ENCODE data around the gene HDLBP.

HDLBP gene

GRCh38 chr2:241267249-241268067 is 48.0 kb downstream of the HDLBP start:
- H3K4me3 ChIP-seq (ENCODE audit: low read depth, low read length): no peak overlapping the region
- no peak for TF ChIP-seq CTCF (IDR thresholded peaks at IDR 0.05; ENCODE audit: low read depth, low read length)
- TF ChIP-seq MYC (IDR thresholded peaks at IDR 0.05; ENCODE audit: low read depth, low read length): no peak
- TF ChIP-seq MAX (IDR thresholded peaks at IDR 0.05; ENCODE audit: low read depth, low read length): no peak
- TF ChIP-seq POLR2A (IDR thresholded peaks at IDR 0.05; ENCODE audit: extremely low read depth, insufficient read length): no peak
- DNase-seq (ENCODE audit: low read depth): no peak

- DNase-seq (ENCODE audit: low read depth): no peak
- no peak overlapping the region for H3K4me3 ChIP-seq (ENCODE audit: low read depth, low read length)
- TF ChIP-seq MAX (IDR thresholded peaks at IDR 0.05; ENCODE audit: low read depth, low read length) (no peak), CTCF (IDR thresholded peaks at IDR 0.05; ENCODE audit: low read depth, low read length) (no peak), POLR2A (IDR thresholded peaks at IDR 0.05; ENCODE audit: extremely low read depth, insufficient read length) (no peak), MYC (IDR thresholded peaks at IDR 0.05; ENCODE audit: low read depth, low read length) (no peak)
Observed at GRCh38 chr2:241265506-241265905, 50.0 kb downstream of the HDLBP start.

- H3K4me3 ChIP-seq (ENCODE audit: low read depth, low read length): no peak overlapping the region
- no peak for DNase-seq (ENCODE audit: low read depth)
- TF ChIP-seq CTCF (IDR thresholded peaks at IDR 0.05; ENCODE audit: low read depth, low read length) (no peak), POLR2A (IDR thresholded peaks at IDR 0.05; ENCODE audit: extremely low read depth, insufficient read length) (no peak), MYC (IDR thresholded peaks at IDR 0.05; ENCODE audit: low read depth, low read length) (no peak), MAX (IDR thresholded peaks at IDR 0.05; ENCODE audit: low read depth, low read length) (no peak)
Observed at GRCh38 chr2:241263061-241263460, 52.4 kb downstream of the HDLBP start.

GRCh38 chr2:241261628-241262027 is 53.8 kb downstream of the HDLBP start:
- TF ChIP-seq CTCF (IDR thresholded peaks at IDR 0.05; ENCODE audit: low read depth, low read length): no peak
- TF ChIP-seq MYC (IDR thresholded peaks at IDR 0.05; ENCODE audit: low read depth, low read length): no peak
- no peak for TF ChIP-seq POLR2A (IDR thresholded peaks at IDR 0.05; ENCODE audit: extremely low read depth, insufficient read length)
- TF ChIP-seq MAX (IDR thresholded peaks at IDR 0.05; ENCODE audit: low read depth, low read length): no peak
- no peak overlapping the region for H3K4me3 ChIP-seq (ENCODE audit: low read depth, low read length)
- no peak for DNase-seq (ENCODE audit: low read depth)

GRCh38 chr2:241260911-241261310 is 54.6 kb downstream of the HDLBP start:
- no peak for DNase-seq (ENCODE audit: low read depth)
- TF ChIP-seq CTCF (IDR thresholded peaks at IDR 0.05; ENCODE audit: low read depth, low read length) (no peak), POLR2A (IDR thresholded peaks at IDR 0.05; ENCODE audit: extremely low read depth, insufficient read length) (no peak), MAX (IDR thresholded peaks at IDR 0.05; ENCODE audit: low read depth, low read length) (no peak), MYC (IDR thresholded peaks at IDR 0.05; ENCODE audit: low read depth, low read length) (no peak)
- H3K4me3 ChIP-seq (ENCODE audit: low read depth, low read length): no peak overlapping the region

Measured in NB4 (cell line).